Karpas-422 (cell line): ENCODE data around the gene RNF148. TPM values are rescaled to one million over a fixed set of nuclear protein-coding genes. Genes with fewer than 3 reads are reported as not detected.

Source experiments
- DNase-seq: peaks from one replicate; pipeline ENCODE4 v3.0.0-alpha.2; 2015
- H2AFZ ChIP-seq: fragments of 200-600 bp; sonication (generic); 2 replicates; pipeline ENCODE4 v1.6.1; 2014; ENCODE audit warnings: antibody characterized with exemption, low read length, mixed read lengths
- H3K27ac ChIP-seq: fragments of 200-600 bp; sonication (generic); 2 replicates; pipeline ENCODE4 v1.5.1; 2014; ENCODE audit warnings: mild to moderate bottlenecking, low read length, moderate library complexity
- H3K27me3 ChIP-seq: fragments of 200-600 bp; sonication (generic); 2 replicates; pipeline ENCODE4 v1.6.1; 2014; ENCODE audit warnings: low read length, mixed read lengths
- H3K36me3 ChIP-seq: fragments of 200-600 bp; sonication (generic); 2 replicates; pipeline ENCODE4 v1.6.1; 2014; ENCODE audit warnings: low read length, mixed read lengths; ENCODE audit not compliant: insufficient read depth
- H3K4me1 ChIP-seq: fragments of 200-600 bp; sonication (generic); 2 replicates; pipeline ENCODE4 v1.6.1; 2014; ENCODE audit warnings: mild to moderate bottlenecking, low read length, mixed read lengths
- H3K4me2 ChIP-seq: fragments of 200-600 bp; sonication (generic); 2 replicates; pipeline ENCODE4 v1.6.1; 2014; ENCODE audit warnings: low read length, low read depth, mild to moderate bottlenecking; ENCODE audit not compliant: poor library complexity, severe bottlenecking
- H3K4me3 ChIP-seq: fragments of 200-600 bp; sonication (generic); 2 replicates; pipeline ENCODE4 v1.5.1; 2014; ENCODE audit warnings: mild to moderate bottlenecking, antibody characterized with exemption, low read length, mixed read lengths
- H3K79me2 ChIP-seq: fragments of 200-600 bp; sonication (generic); 2 replicates; pipeline ENCODE4 v1.6.1; 2014; ENCODE audit warnings: mild to moderate bottlenecking, low read length, mixed read lengths
- H3K9ac ChIP-seq: fragments of 200-600 bp; sonication (generic); 2 replicates; pipeline ENCODE4 v1.6.0; 2014; ENCODE audit warnings: low read length
- H3K9me2 ChIP-seq: fragments of 200-600 bp; sonication (generic), shearing (Covaris generic); replicated peaks from 2 replicates; pipeline ENCODE4 v1.6.0; 2014; ENCODE audit warnings: mild to moderate bottlenecking, low read length, moderate library complexity; ENCODE audit not compliant: insufficient read depth
- H3K9me3 ChIP-seq: fragments of 300-700, 200-600 bp; sonication (generic); 2 replicates; pipeline ENCODE4 v1.6.1; 2014; ENCODE audit warnings: low read length, mixed read lengths
- H4K20me1 ChIP-seq: fragments of 200-600 bp; sonication (generic); 2 replicates; pipeline ENCODE4 v1.6.1; 2014; ENCODE audit warnings: mild to moderate bottlenecking, antibody characterized with exemption, low read length, low read depth; ENCODE audit not compliant: insufficient read depth
- total RNA-seq: library from RNA; depleted of rRNA; stranded (reverse); fragments of >200 nt; shearing (Covaris generic); gene quantifications from 2 replicates; pipeline ENCODE4 v1.2.3, GENCODE V29; 2014; ENCODE audit warnings: low replicate concordance

The RNF148 gene
- total RNA-seq, 1 experiment from 2014 or later, result not detected

- Histone ChIP-seq H3K27me3 (no peaks in the 10 kb centered on the region), H3K9me2 (no peaks in the 10 kb centered on the region), H2AFZ (no peak overlapping the region), H3K27ac (no peak overlapping the region), H3K4me2 (no peak overlapping the region), H3K36me3 (no peaks in the 10 kb centered on the region), H4K20me1 (no peaks in the 10 kb centered on the region), H3K9ac (no peak overlapping the region), H3K79me2 (no peaks in the 10 kb centered on the region), H3K4me3 (no peak overlapping the region), H3K9me3 (no peaks in the 10 kb centered on the region), H3K4me1 (no peaks in the 10 kb centered on the region)
- no peak for DNase-seq
These were observed 24.6 kb upstream of the RNF148 start for GRCh38 chr7:122727354-122727753.

- no peak overlapping the region for H3K27ac ChIP-seq
- DNase-seq, result no peak
- no peak overlapping the region for H3K4me3 ChIP-seq
- no peaks in the 10 kb centered on the region for H3K36me3 ChIP-seq
- H3K9me3 ChIP-seq, result no peaks in the 10 kb centered on the region
- no peaks in the 10 kb centered on the region for H3K9me2 ChIP-seq
- H4K20me1 ChIP-seq, result no peaks in the 10 kb centered on the region
- H3K79me2 ChIP-seq, result no peaks in the 10 kb centered on the region
- no peak overlapping the region for H2AFZ ChIP-seq
- H3K27me3 ChIP-seq, result no peaks in the 10 kb centered on the region
- no peak overlapping the region for H3K9ac ChIP-seq
- H3K4me2 ChIP-seq, result no peak overlapping the region
- H3K4me1 ChIP-seq, result no peaks in the 10 kb centered on the region
These were observed 24.2 kb upstream of the RNF148 start for GRCh38 chr7:122726881-122727280.

DNA sequence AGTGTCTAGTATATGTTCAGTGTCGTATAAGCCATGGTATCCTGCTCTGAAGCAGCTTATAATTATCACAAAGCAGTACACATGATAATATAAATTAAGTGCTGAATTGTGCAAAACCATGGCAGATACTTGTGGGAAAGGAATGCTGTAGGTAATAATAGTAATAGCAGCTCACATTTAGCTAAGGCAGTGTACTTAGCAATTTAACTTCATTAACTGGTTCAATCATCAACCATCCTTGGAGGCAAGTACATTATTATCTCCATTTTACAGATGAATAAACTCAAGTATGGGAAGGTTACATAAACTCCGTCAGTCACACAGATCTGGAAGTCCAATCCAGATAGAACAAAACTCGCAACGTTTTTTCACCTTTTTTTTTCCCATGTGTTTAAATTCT, 21.6 kb upstream of the RNF148 start:
- no peak overlapping the region for H3K4me3 ChIP-seq
- no peak overlapping the region for H3K4me2 ChIP-seq
- no peak for DNase-seq
- H3K9ac ChIP-seq, result no peak overlapping the region
- no peaks in the 10 kb centered on the region for H3K36me3 ChIP-seq
- no peaks in the 10 kb centered on the region for H4K20me1 ChIP-seq
- H3K27me3 ChIP-seq, result no peaks in the 10 kb centered on the region
- H3K79me2 ChIP-seq, result no peaks in the 10 kb centered on the region
- H3K27ac ChIP-seq, result no peak overlapping the region
- no peaks in the 10 kb centered on the region for H3K9me2 ChIP-seq
- no peak overlapping the region for H2AFZ ChIP-seq
- H3K4me1 ChIP-seq, result no peaks in the 10 kb centered on the region
- no peaks in the 10 kb centered on the region for H3K9me3 ChIP-seq

DNA sequence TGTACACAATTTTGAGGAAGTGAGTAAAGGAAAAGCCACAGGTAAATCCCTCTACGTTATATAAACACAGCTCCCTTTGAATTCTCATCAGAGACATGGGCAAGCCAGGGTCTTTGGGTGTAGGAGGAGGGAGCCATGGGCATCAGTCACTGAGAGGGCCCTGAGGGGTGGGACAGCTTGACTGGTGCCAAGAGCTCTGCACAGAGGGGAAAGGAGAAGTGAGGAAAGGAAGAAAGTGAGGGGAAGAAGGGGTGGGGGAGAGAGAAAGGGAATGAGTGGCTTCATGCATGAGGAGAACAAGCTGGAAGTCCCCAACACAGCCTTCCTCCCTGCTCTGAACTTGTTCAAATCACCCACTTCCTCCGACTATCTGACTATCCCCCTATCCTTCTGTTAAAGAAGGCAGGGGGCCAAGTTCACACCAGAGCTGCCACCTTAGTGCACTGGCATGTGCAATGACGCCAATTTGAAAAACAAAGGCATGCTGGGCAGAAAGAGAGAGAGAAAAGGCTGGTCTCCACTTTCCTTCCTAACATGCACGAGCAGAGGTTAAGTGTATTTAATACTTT, 16.4 kb upstream of the RNF148 start:
- H3K27me3 ChIP-seq, result no peaks in the 10 kb centered on the region
- H3K4me1 ChIP-seq, result no peaks in the 10 kb centered on the region

GRCh38 chr7:122717356-122718089, 14.8 kb upstream of the RNF148 start:
- Histone ChIP-seq H3K36me3 (no peaks in the 10 kb centered on the region), H3K9me2 (no peaks in the 10 kb centered on the region), H3K4me3 (no peak overlapping the region), H3K9ac (no peak overlapping the region), H3K9me3 (no peaks in the 10 kb centered on the region), H2AFZ (no peak overlapping the region), H3K79me2 (no peaks in the 10 kb centered on the region), H3K27ac (no peak overlapping the region), H3K27me3 (no peaks in the 10 kb centered on the region), H3K4me2 (no peak overlapping the region), H4K20me1 (no peaks in the 10 kb centered on the region), H3K4me1 (no peaks in the 10 kb centered on the region)
- DNase-seq, result no peak

More for the DNA sequence above, 16.4 kb upstream of the RNF148 start:
- Histone ChIP-seq H3K27ac (no peak overlapping the region), H3K9ac (no peak overlapping the region), H3K79me2 (no peaks in the 10 kb centered on the region), H3K9me2 (no peaks in the 10 kb centered on the region), H4K20me1 (no peaks in the 10 kb centered on the region), H3K4me3 (no peak overlapping the region), H3K4me2 (no peak overlapping the region), H2AFZ (no peak overlapping the region), H3K36me3 (no peaks in the 10 kb centered on the region), H3K9me3 (no peaks in the 10 kb centered on the region)
- no peak for DNase-seq

- Histone ChIP-seq H3K27me3 (no peaks in the 10 kb centered on the region), H2AFZ (no peak overlapping the region), H3K27ac (no peak overlapping the region), H4K20me1 (no peaks in the 10 kb centered on the region), H3K4me1 (no peaks in the 10 kb centered on the region), H3K4me3 (no peak overlapping the region), H3K4me2 (no peak overlapping the region), H3K9ac (no peak overlapping the region), H3K79me2 (no peaks in the 10 kb centered on the region), H3K9me3 (no peaks in the 10 kb centered on the region), H3K9me2 (no peaks in the 10 kb centered on the region), H3K36me3 (no peaks in the 10 kb centered on the region)
- DNase-seq, result no peak
These were observed 12.5 kb upstream of the RNF148 start for GRCh38 chr7:122715183-122715582.

DNA sequence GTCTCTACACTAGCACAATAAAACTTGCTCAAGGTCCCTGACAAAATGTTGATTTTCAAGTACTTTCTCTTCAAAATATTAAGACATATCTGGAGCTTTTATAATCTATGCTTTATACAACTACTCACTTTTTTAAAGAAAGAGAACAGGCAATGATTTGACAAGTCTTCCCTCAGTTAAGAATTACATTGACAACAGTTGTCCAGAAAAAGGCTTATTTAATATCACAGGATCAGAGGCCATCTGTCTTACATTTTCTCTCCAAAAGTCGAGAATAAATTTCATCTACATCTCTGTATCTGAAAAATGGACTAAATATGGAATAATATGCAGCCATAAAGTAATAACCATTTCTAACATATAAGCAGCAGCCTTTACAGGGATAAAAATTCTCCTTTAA, 8.2 kb upstream of the RNF148 start:
- no peak overlapping the region for H2AFZ ChIP-seq
- H3K79me2 ChIP-seq, result no peaks in the 10 kb centered on the region
- H3K27me3 ChIP-seq, result no peaks in the 10 kb centered on the region
- peaks cover 3% of the 10 kb centered on the region; the same call in 1 of the 2 replicates for H3K9me3 ChIP-seq
- no peak overlapping the region for H3K27ac ChIP-seq
- no peaks in the 10 kb centered on the region for H3K9me2 ChIP-seq
- H4K20me1 ChIP-seq, result no peaks in the 10 kb centered on the region
- no peak overlapping the region for H3K4me3 ChIP-seq
- no peak overlapping the region for H3K9ac ChIP-seq
- H3K36me3 ChIP-seq, result no peaks in the 10 kb centered on the region
- DNase-seq, result no peak
- H3K4me2 ChIP-seq, result no peak overlapping the region
- H3K4me1 ChIP-seq, result no peaks in the 10 kb centered on the region

DNA sequence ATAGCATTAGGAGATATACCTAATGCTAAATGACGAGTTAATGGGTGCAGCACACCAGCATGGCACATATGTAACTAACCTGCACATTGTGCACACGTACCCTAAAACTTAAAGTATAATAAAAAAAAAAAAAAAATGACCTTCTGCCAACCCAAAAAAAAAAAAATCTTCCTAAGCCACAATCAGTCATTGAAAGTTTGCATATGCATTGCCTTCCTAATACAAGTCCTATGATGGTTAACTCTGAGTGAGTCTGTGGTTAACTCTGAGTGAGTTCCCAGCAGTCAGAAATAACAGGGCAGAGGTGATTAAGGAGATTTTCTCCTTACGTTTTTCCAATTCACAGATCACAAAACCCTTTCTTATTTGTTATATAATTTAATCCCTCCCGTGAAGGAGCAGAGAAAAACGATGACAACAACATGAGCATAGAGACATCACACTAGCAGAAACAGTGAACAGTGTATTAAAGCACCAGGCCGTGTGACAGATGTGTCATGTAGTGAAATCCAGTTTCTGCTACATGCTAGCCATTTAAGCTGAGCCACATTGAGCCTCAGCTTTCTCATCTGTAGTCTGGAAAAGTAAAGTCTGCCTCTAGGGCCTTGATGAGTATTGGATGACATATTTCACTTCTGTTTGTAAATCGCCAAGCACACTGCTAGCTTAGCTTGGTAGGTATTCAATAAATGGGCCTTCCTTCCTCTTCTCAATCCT, 7.4 kb upstream of the RNF148 start:
- no peak overlapping the region for H3K9ac ChIP-seq
- H3K4me1 ChIP-seq, result no peaks in the 10 kb centered on the region
- no peak overlapping the region for H2AFZ ChIP-seq
- no peak overlapping the region for H3K4me3 ChIP-seq
- no peaks in the 10 kb centered on the region for H3K9me2 ChIP-seq
- no peak for DNase-seq
- H3K27ac ChIP-seq, result no peak overlapping the region
- no peaks in the 10 kb centered on the region for H3K79me2 ChIP-seq
- H4K20me1 ChIP-seq, result no peaks in the 10 kb centered on the region
- peaks cover 3% of the 10 kb centered on the region; the same call in 1 of the 2 replicates for H3K9me3 ChIP-seq
- no peaks in the 10 kb centered on the region for H3K27me3 ChIP-seq
- H3K4me2 ChIP-seq, result no peak overlapping the region
- no peaks in the 10 kb centered on the region for H3K36me3 ChIP-seq
